DMS 273 (cell line): ENCODE measurements around the gene MEX3D.

Experiments used
- DNase-seq: peaks from one replicate; lab custom pipeline; 2025; ENCODE audit not compliant: unreplicated experiment; lab: John Stamatoyannopoulos, UW

MEX3D gene

GRCh38 chr19:1598777-1599459 is 30.8 kb upstream of the MEX3D start:
- no peak for DNase-seq

- no peak for DNase-seq
Observed at GRCh38 chr19:1593501-1593772, 25.3 kb upstream of the MEX3D start.

GRCh38 chr19:1592755-1593500 is 24.8 kb upstream of the MEX3D start, which contains the start of gene MBD3:
TSS of gene MBD3 (minus strand) at chr19:1592865. CDS start at chr19:1592631, 234 bp downstream.
- DNase-seq = peak; percentile 98

- DNase-seq = peak; percentile 96
Observed at GRCh38 chr19:1592024-1592754, 24.1 kb upstream of the MEX3D start.

- DNase-seq = peak; percentile 70
Observed at GRCh38 chr19:1591421-1592023, 23.4 kb upstream of the MEX3D start.

- DNase-seq = peak; percentile 71
Observed at GRCh38 chr19:1590641-1591397, 22.7 kb upstream of the MEX3D start.

GRCh38 chr19:1587872-1588271 is 19.7 kb upstream of the MEX3D start:
- DNase-seq = no peak

GRCh38 chr19:1585243-1585580 is 17.1 kb upstream of the MEX3D start:
- no peak for DNase-seq

GRCh38 chr19:1584500-1585242 is 16.5 kb upstream of the MEX3D start:
- DNase-seq = no peak

- DNase-seq = no peak
Observed at GRCh38 chr19:1582201-1582600, 14.1 kb upstream of the MEX3D start.

- DNase-seq = no peak
Observed at GRCh38 chr19:1580957-1581356, 12.8 kb upstream of the MEX3D start.

GRCh38 chr19:1580382-1580781 is 12.3 kb upstream of the MEX3D start:
- DNase-seq = no peak

GRCh38 chr19:1579222-1579621 is 11.1 kb upstream of the MEX3D start:
- no peak for DNase-seq

- DNase-seq = peak; percentile 88
Observed at GRCh38 chr19:1577929-1578618, 9.9 kb upstream of the MEX3D start.

- DNase-seq = peak; percentile 91
Observed at GRCh38 chr19:1577090-1577928, 9.2 kb upstream of the MEX3D start.

- DNase-seq = no peak
Observed at GRCh38 chr19:1576242-1577089, 8.3 kb upstream of the MEX3D start.

GRCh38 chr19:1575323-1576241 is 7.5 kb upstream of the MEX3D start:
- no peak for DNase-seq
